Keratinocyte (primary cell): Measurements from ENCODE around the gene CLDN19. TPM values are rescaled to one million over a fixed set of nuclear protein-coding genes. Genes with fewer than 3 reads are reported as not detected.

ENCODE experiments used
- DNase-seq: peaks from one replicate; pipeline ENCODE4 v3.0.0-alpha.2; 2011; ENCODE audit warnings: low read depth, missing footprints, low spot score
- FAIRE-seq: peaks from 2 replicates; lab custom pipeline; 2011; peaks lifted over from hg19 to GRCh38; lab: Jason Lieb, UNC
- H2AFZ ChIP-seq: 2 replicates; pipeline ENCODE4 v1.6.0; 2012; ENCODE audit warnings: low read length, control low read depth, inconsistent platforms; ENCODE audit not compliant: control insufficient read depth
- H3K27ac ChIP-seq: 2 replicates; pipeline ENCODE4 v1.5.1; 2011; ENCODE audit warnings: low read length; ENCODE audit not compliant: control insufficient read depth, insufficient read depth
- H3K27me3 ChIP-seq: 3 replicates; pipeline ENCODE4 v1.6.0; 2011; ENCODE audit warnings: low read length; ENCODE audit not compliant: control insufficient read depth, insufficient read depth; ENCODE audit errors: extremely low read depth
- H3K36me3 ChIP-seq, 2 experiments: 2 replicates in 1 of 2; 3 replicates in 1 of 2; pipeline ENCODE4 v1.5.1; 2011; ENCODE audit warnings: low read length in 2 of 2, mild to moderate bottlenecking in 1 of 2; ENCODE audit not compliant: control insufficient read depth in 2 of 2, insufficient read depth in 2 of 2; ENCODE audit errors: extremely low read depth in 1 of 2
- H3K4me1 ChIP-seq: 3 replicates; pipeline ENCODE4 v1.5.1; 2011; ENCODE audit warnings: low read length; ENCODE audit not compliant: control insufficient read depth, insufficient read depth; ENCODE audit errors: extremely low read depth
- H3K4me2 ChIP-seq: 3 replicates; pipeline ENCODE4 v1.6.0; 2011; ENCODE audit warnings: low read depth, low read length; ENCODE audit not compliant: control insufficient read depth, insufficient read depth; ENCODE audit errors: extremely low read depth
- H3K4me3 ChIP-seq, 3 experiments: fragments of 200-600 bp in 1 of 3; sonication (generic) in 1 of 3; 2 replicates in 2 of 3; 3 replicates in 1 of 3; pipeline ENCODE4 v1.5.1; 2011 to 2016; ENCODE audit warnings: low read length in 3 of 3, mild to moderate bottlenecking in 3 of 3, control low read depth in 2 of 3, inconsistent platforms in 1 of 3, low read depth in 1 of 3, mixed read lengths in 1 of 3, mixed run types in 1 of 3, moderate library complexity in 1 of 3; ENCODE audit not compliant: control insufficient read depth in 2 of 3, insufficient read depth in 2 of 3; ENCODE audit errors: extremely low read depth in 1 of 3
- H3K79me2 ChIP-seq: 2 replicates; pipeline ENCODE4 v1.6.0; 2012; ENCODE audit warnings: low read length; ENCODE audit not compliant: control insufficient read depth, insufficient read depth
- H3K9ac ChIP-seq: 3 replicates; pipeline ENCODE4 v1.6.0; 2011; ENCODE audit warnings: low read length; ENCODE audit not compliant: control insufficient read depth, insufficient read depth; ENCODE audit errors: extremely low read depth
- H3K9me1 ChIP-seq: 3 replicates; pipeline ENCODE4 v1.6.0; 2011; ENCODE audit warnings: low read length; ENCODE audit not compliant: control insufficient read depth, insufficient read depth; ENCODE audit errors: extremely low read depth
- H3K9me3 ChIP-seq: 2 replicates; pipeline ENCODE4 v1.5.1; 2012; ENCODE audit warnings: low read depth, low read length; ENCODE audit not compliant: control insufficient read depth
- H4K20me1 ChIP-seq: 3 replicates; pipeline ENCODE4 v1.6.0; 2011; ENCODE audit warnings: low read length; ENCODE audit not compliant: control insufficient read depth, insufficient read depth; ENCODE audit errors: extremely low read depth
- CTCF ChIP-seq, 3 experiments: IDR thresholded peaks in 1 of 3; conservative IDR thresholded peaks in 1 of 3; optimal IDR thresholded peaks in 1 of 3; 2 replicates in 2 of 3; 3 replicates in 1 of 3; pipeline versions ENCODE3 to v1.5.1; 2011; ENCODE audit warnings: low read length in 3 of 3, mild to moderate bottlenecking in 3 of 3, moderate library complexity in 2 of 3, control low read depth in 1 of 3, inconsistent platforms in 1 of 3; ENCODE audit not compliant: insufficient read depth in 2 of 3; ENCODE audit errors: extremely low read depth in 1 of 3
- EZH2 ChIP-seq: IDR thresholded peaks from one replicate; pipeline ENCODE4 v1.6.1; 2012; ENCODE audit warnings: inconsistent platforms, mild to moderate bottlenecking, low read length, moderate library complexity
- dilution Hi-C: fragments of 300-500 bp; cut with MboI; formaldehyde crosslinking; loops from one replicate; pipeline ENCODE4 v1.7.0; 2020; ENCODE audit warnings: low sequenced_read_pairs; ENCODE audit not compliant: extremely low pct_ligation_motif_present
- polyA minus RNA-seq, 3 experiments: library from RNA; depleted of rRNA, polyadenylated mRNA; stranded (reverse); fragments of >200 nt; gene quantifications; 1 replicate in 1 of 3; 2 replicates in 1 of 3; 3 replicates in 1 of 3; pipeline ENCODE4 v1.2.3, GENCODE V29; 2011
- polyA plus RNA-seq, 5 experiments: library from polyadenylated mRNA; depleted of rRNA in 3 of 5; stranded (reverse) in 3 of 5; stranded (forward) in 1 of 5; unstranded in 1 of 5; fragments of >200 nt; gene quantifications; 1 replicate in 1 of 5; 2 replicates in 3 of 5; 3 replicates in 1 of 5; pipeline versions ENCODE4 v1.2.1 to v1.2.3, GENCODE V29; 2011 to 2012; ENCODE audit warnings: missing spikeins in 2 of 5, low read depth in 1 of 5, low replicate concordance in 1 of 5

Gene CLDN19
- polyA plus RNA-seq (0.06 TPM in 1 of 3 replicates, not detected in the others), polyA minus RNA-seq (0.07 TPM in 1 of 3 replicates, not detected in the others)
- not detected for polyA plus RNA-seq (2011; ENCODE audit: low read depth)
- not detected in 2 replicates for polyA plus RNA-seq (2011; cell fraction: cytosol; rRNA removed)
- polyA plus RNA-seq (2011; cell fraction: nucleus; rRNA removed), result not detected in 2 replicates
- not detected in 2 replicates for polyA plus RNA-seq (2012; ENCODE audit: low replicate concordance)
- not detected for polyA minus RNA-seq (2011; cell fraction: cytosol; rRNA and poly(A)+ RNA removed)
- polyA minus RNA-seq (2011; cell fraction: nucleus; rRNA and poly(A)+ RNA removed), result 0.16 TPM in 1 of 2 replicates, not detected in the other

GRCh38 chr1:42739753-42740700, at the start of gene CLDN19:
CLDN19 (minus strand) TSS chr1:42740236; CDS start chr1:42740063, 173 bp downstream.
- H3K79me2 ChIP-seq, result no peaks in the 10 kb centered on the region
- H3K36me3 ChIP-seq, result no peaks in the 10 kb centered on the region
- dilution Hi-C loops, result no loop called here
- DNase-seq (no peak), FAIRE-seq (no peak)
- H3K27ac ChIP-seq, result no peak within 1 kb of the TSS
- no peak within 1 kb of the TSS for H3K9ac ChIP-seq
- no peak within 1 kb of the TSS for H3K4me2 ChIP-seq
- no peaks in the 10 kb centered on the region for H4K20me1 ChIP-seq
- H3K4me1 ChIP-seq, result peaks cover 48% of the 10 kb centered on the region
- no peaks in the 10 kb centered on the region for H3K9me3 ChIP-seq
- H3K9me1 ChIP-seq, result peaks cover 2% of the 10 kb centered on the region
- TF ChIP-seq EZH2 (no peak), CTCF (optimal IDR thresholded peaks at IDR 0.05 in 1 of 3, IDR thresholded peaks at IDR 0.05 in 1 of 3, conservative IDR thresholded peaks at IDR 0.05 in 1 of 3; ENCODE audit: extremely low read depth in 1 of 3, insufficient read depth in 2 of 3, low read length in 3 of 3) (no peak)
- H3K4me3 ChIP-seq, result no peak within 1 kb of the TSS
- no peak within 1 kb of the TSS for H2AFZ ChIP-seq
- no peaks in the 10 kb centered on the region for H3K27me3 ChIP-seq

DNA sequence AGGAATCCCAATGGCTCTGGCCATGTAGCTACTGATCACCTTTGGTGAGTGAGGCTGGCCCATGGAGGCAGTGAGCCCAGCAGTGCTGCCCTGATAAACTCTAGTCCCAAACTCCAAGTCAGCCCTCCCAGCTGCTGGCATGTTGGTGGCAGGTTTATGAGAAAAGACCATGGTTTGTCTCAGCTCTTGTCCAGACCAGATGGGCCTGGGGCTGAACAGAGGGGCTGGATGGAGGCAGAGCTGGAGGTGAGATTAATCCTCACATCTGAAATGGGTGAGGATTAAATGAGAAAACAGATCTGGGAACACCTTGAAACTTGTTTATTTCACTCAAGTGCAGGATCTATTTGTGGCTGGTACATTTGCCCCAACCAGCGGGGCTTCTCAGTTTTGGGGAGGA, 48.0 kb upstream of the CLDN19 start:
- H3K79me2 ChIP-seq, result no peaks in the 10 kb centered on the region
- H3K9me1 ChIP-seq, result no peaks in the 10 kb centered on the region
- no peaks in the 10 kb centered on the region for H3K36me3 ChIP-seq
- dilution Hi-C loops, result no loop called here
- H3K9me3 ChIP-seq, result no peaks in the 10 kb centered on the region
- no peak overlapping the region for H3K4me3 ChIP-seq
- peaks cover 4% of the 10 kb centered on the region for H3K4me1 ChIP-seq
- FAIRE-seq, result no peak
- peaks cover 11% of the 10 kb centered on the region for H3K27me3 ChIP-seq
- DNase-seq, result no peak
- no peak overlapping the region for H2AFZ ChIP-seq
- H3K4me2 ChIP-seq, result no peak overlapping the region
- H3K27ac ChIP-seq, result no peak overlapping the region
- no peak overlapping the region for H3K9ac ChIP-seq
- TF ChIP-seq EZH2 (no peak), CTCF (optimal IDR thresholded peaks at IDR 0.05 in 1 of 3, IDR thresholded peaks at IDR 0.05 in 1 of 3, conservative IDR thresholded peaks at IDR 0.05 in 1 of 3; ENCODE audit: extremely low read depth in 1 of 3, insufficient read depth in 2 of 3, low read length in 3 of 3) (no peak)
- no peaks in the 10 kb centered on the region for H4K20me1 ChIP-seq
